NCI-H2171 (cell line): ENCODE measurements around the gene HEXB.
"Not testable (repeated sequence)": the region's sequence is repeated elsewhere in the genome, so short reads cannot be mapped to it uniquely, and the experiment has no call there.

Source experiments
- DNase-seq: peaks from one replicate; lab custom pipeline; 2025; lab: John Stamatoyannopoulos, UW

Gene HEXB

GRCh38 chr5:74738406-74738805 lies 53.4 kb downstream of the HEXB start:
- no peak for DNase-seq

- not testable (repeated sequence) for DNase-seq
Observed at GRCh38 chr5:74748742-74749141, 63.7 kb downstream of the HEXB start.

- DNase-seq, result no peak
Observed at GRCh38 chr5:74761241-74761640, 76.2 kb downstream of the HEXB start.

DNA sequence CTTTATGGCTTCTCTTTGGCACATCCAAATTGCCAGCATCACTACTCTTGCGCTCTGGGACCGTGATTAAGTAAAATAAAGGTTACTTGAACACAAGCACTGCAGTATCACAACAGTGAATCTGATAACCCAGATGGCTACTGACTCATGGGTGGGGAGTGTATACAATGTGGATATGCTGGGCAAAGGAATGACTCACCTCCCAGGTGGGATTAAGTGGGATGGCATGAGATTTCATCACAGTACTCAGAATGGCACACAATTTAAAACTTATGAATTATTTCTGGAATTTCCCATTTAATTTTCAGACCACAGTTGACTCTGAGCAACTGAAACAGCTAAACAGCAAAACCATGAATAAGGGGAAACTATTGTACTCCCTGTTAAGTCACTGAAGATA lies 77.6 kb downstream of the HEXB start:
- no peak for DNase-seq

DNA sequence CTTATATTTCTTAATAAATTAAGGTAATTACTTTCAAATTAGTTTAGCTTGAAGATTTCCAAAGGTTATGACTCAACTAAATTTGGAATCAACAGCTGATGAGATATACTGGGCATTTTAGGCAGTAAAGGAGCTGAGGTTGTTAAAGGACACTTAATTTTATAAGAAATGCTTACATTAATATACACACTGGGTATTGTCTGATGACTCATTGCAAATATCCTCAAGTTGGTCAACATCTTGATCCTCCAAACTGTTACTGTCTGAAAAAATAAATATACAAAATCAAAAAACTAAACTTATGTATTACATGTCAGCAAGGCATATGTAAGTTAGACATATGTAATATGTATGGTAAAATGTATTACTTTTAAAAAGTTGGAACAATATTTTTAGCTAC lies 78.5 kb downstream of the HEXB start:
- no peak for DNase-seq

DNA sequence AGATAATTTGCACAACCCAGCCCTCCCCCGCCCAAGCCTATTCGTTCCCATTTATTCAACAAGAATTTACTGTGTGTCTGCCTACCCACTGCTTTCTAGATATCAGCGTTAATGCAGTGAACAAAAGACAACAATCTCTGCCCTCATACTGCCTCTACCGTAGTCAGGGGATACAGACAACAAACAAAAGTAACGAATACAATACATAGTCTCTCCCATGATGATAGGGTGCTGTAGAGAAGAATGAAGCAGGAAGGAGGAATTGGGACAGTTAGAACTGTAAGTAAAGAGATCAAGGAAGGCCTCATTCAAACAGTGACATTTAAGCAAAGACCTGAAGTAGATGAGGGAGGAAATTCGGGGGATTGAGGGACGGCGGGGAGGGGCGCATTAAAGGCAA lies 80.2 kb downstream of the HEXB start:
- no peak for DNase-seq

DNA sequence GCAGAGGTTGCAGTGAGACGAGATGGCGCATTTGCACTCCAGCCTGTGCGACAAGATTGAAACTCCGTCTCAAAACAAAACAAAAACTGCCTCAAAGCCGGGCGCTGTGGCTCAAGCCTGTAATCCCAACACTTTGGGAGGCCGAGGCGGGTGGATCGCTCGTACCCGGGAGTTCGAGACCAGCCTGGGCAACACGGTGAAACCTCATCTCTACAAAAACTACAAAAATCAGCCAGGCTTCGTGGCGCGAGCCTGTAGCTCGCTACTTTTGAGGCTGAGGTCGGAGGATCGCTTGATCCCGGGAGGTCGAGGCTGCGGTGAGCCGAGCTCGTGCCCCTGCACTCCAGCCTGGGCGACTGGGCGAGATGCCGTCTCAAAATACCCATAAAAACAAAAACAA lies 80.9 kb downstream of the HEXB start:
- no peak for DNase-seq

- DNase-seq, result no peak
Observed at GRCh38 chr5:74766418-74766848, 81.4 kb downstream of the HEXB start.

GRCh38 chr5:74766849-74767578 lies 82.0 kb downstream of the HEXB start, which contains the start of the genes GFM2 and NSA2:
TSS of gene GFM2 (minus strand) at chr5:74767117. CDS start at chr5:74763742, 3,375 bp downstream.
TSS of gene NSA2 (plus strand) at chr5:74767249. CDS start at chr5:74767361, 112 bp downstream.
- DNase-seq, result peak; percentile 70

GRCh38 chr5:74767579-74767913 lies 82.5 kb downstream of the HEXB start:
- no peak for DNase-seq
